PC-3 (cell line): ENCODE data around the gene ZFPL1.

Source experiments
- EZH2 ChIP-seq: fragments of 300-600 bp; sonication (generic); IDR thresholded peaks from one replicate; pipeline ENCODE4 v1.6.1; 2017; ENCODE audit warnings: antibody characterized with exemption, mild to moderate bottlenecking, low read length; ENCODE audit not compliant: unreplicated experiment
- EZH2phosphoT487 ChIP-seq: fragments of 300-600 bp; sonication (generic); IDR thresholded peaks from 2 replicates; pipeline ENCODE4 v1.6.1; 2018; ENCODE audit warnings: mild to moderate bottlenecking, antibody characterized with exemption, low read length, borderline replicate concordance
- TF ChIP-seq, protein P1 (sequence below): fragments of 300-600 bp; sonication (generic); conservative IDR thresholded peaks from 2 replicates; pipeline ENCODE4 v1.5.1; 2017; ENCODE audit warnings: antibody characterized with exemption, low read depth, mild to moderate bottlenecking, low read length

DNA sequence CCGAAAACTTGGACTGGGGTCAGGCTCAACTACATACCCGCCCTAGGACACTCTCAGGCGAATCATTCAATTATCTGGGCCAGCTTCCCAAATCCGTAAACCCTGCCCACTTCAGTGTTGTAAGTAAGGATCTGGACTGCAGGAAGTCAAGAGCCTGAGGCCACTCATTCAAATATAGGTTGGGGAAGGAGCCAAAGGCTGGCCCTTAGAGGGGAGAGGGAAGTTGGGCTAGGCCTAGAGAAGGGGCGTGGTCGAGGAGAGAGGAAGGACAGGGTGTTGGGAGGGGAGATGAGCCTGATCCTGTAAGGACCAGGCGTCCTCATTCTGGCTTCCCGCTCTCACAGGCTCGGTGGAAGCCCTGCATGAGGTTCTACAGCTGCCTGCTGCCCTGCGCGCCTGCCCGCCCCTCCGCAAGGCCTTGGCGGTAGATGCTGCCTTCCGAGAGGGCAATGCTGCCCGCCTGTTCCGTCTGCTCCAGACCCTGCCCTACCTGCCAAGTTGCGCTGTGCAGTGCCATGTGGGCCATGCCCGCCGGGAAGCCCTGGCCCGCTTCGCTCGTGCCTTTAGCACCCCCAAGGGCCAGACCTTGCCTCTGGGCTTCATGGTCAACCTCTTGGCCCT, 40.0 kb upstream of the ZFPL1 start:
- TF ChIP-seq, protein P1, sequence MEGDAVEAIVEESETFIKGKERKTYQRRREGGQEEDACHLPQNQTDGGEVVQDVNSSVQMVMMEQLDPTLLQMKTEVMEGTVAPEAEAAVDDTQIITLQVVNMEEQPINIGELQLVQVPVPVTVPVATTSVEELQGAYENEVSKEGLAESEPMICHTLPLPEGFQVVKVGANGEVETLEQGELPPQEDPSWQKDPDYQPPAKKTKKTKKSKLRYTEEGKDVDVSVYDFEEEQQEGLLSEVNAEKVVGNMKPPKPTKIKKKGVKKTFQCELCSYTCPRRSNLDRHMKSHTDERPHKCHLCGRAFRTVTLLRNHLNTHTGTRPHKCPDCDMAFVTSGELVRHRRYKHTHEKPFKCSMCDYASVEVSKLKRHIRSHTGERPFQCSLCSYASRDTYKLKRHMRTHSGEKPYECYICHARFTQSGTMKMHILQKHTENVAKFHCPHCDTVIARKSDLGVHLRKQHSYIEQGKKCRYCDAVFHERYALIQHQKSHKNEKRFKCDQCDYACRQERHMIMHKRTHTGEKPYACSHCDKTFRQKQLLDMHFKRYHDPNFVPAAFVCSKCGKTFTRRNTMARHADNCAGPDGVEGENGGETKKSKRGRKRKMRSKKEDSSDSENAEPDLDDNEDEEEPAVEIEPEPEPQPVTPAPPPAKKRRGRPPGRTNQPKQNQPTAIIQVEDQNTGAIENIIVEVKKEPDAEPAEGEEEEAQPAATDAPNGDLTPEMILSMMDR = no peak
- TF ChIP-seq EZH2 (no peak), EZH2phosphoT487 (no peak)
